ENCODE results near the gene NRXN3. TPM values are rescaled to one million over a fixed set of nuclear protein-coding genes. Genes with fewer than 3 reads are reported as not detected.

Gene NRXN3
- total and polyA plus RNA-seq, 5 donors from 2014 or later = not detected

- H3K4me1 Mint-ChIP-seq = no peaks in the 10 kb centered on the region
- no peaks in the 10 kb centered on the region for H3K36me3 Mint-ChIP-seq
- H3K4me3 ChIP-seq (ENCODE audit: low read depth, low read length) = no peak overlapping the region
- H3K36me3 ChIP-seq (ENCODE audit: control insufficient read depth, insufficient read depth, low read length) = no peaks in the 10 kb centered on the region
- H3K27ac Mint-ChIP-seq = no peak overlapping the region
- ATAC-seq (ENCODE audit: low read depth in 2 of 2) = no peak
- H3K9me3 Mint-ChIP-seq = peaks cover 0 to 5% (median 1%) of the 10 kb centered on the region in 7 donors
- no peaks in the 10 kb centered on the region for H3K4me1 ChIP-seq (ENCODE audit: control insufficient read depth, insufficient read depth, low read length, poor library complexity, severe bottlenecking)
- peaks cover 5% of the 10 kb centered on the region for H3K27me3 Mint-ChIP-seq
- H3K27ac ChIP-seq (ENCODE audit: insufficient read depth, low read length, poor library complexity, severe bottlenecking) = no peak overlapping the region
- H3K9me3 ChIP-seq (ENCODE audit: control insufficient read depth in 2 of 2, low read length in 2 of 2) = no peaks in the 10 kb centered on the region
- no peaks in the 10 kb centered on the region for H3K27me3 ChIP-seq (ENCODE audit: control insufficient read depth, insufficient read depth, low read length)
- DNase-seq = no peak
- no peak overlapping the region for H3K4me3 Mint-ChIP-seq
Measured at GRCh38 chr14:78443834-78444233, 273.7 kb downstream of the NRXN3 start.

GRCh38 chr14:78445275-78445674 is 275.1 kb downstream of the NRXN3 start:
- DNase-seq (no peak), ATAC-seq (ENCODE audit: low read depth in 2 of 2) (no peak)
- Mint-ChIP-seq H3K4me1 (no peaks in the 10 kb centered on the region), H3K36me3 (no peaks in the 10 kb centered on the region), H3K4me3 (no peak overlapping the region), H3K27me3 (peaks cover 5% of the 10 kb centered on the region), H3K27ac (no peak overlapping the region), H3K9me3 (peaks cover 0 to 5% (median 1%) of the 10 kb centered on the region in 7 donors)
- Histone ChIP-seq H3K27ac (ENCODE audit: insufficient read depth, low read length, poor library complexity, severe bottlenecking) (no peak overlapping the region), H3K36me3 (ENCODE audit: control insufficient read depth, insufficient read depth, low read length) (no peaks in the 10 kb centered on the region), H3K4me3 (ENCODE audit: low read depth, low read length) (no peak overlapping the region), H3K4me1 (ENCODE audit: control insufficient read depth, insufficient read depth, low read length, poor library complexity, severe bottlenecking) (no peaks in the 10 kb centered on the region), H3K9me3 (ENCODE audit: control insufficient read depth in 2 of 2, low read length in 2 of 2) (no peaks in the 10 kb centered on the region), H3K27me3 (ENCODE audit: control insufficient read depth, insufficient read depth, low read length) (no peaks in the 10 kb centered on the region)

DNA sequence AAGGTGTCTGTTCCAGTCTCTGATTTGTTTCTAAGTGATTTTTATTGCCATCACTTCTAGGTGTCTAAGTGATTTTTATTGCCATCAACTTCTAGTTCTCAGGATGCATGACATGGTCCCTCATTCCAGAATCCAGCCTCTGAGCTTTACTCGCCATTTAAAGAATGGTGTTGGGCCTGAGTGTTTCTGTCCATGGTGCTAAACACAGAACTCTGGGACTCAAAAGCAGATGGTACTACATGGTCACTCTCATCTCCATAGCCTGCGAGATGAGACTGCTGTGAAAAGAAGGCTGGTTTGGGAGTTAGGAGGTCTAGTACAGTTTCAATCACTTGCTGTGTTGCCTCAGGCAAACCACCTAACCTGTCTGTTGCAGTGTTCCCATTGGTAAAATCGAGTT is 276.6 kb downstream of the NRXN3 start:
- Histone ChIP-seq H3K27me3 (ENCODE audit: control insufficient read depth, insufficient read depth, low read length) (no peaks in the 10 kb centered on the region), H3K36me3 (ENCODE audit: control insufficient read depth, insufficient read depth, low read length) (no peaks in the 10 kb centered on the region), H3K9me3 (ENCODE audit: control insufficient read depth in 2 of 2, low read length in 2 of 2) (no peaks in the 10 kb centered on the region), H3K27ac (ENCODE audit: insufficient read depth, low read length, poor library complexity, severe bottlenecking) (no peak overlapping the region), H3K4me3 (ENCODE audit: low read depth, low read length) (no peak overlapping the region), H3K4me1 (ENCODE audit: control insufficient read depth, insufficient read depth, low read length, poor library complexity, severe bottlenecking) (no peaks in the 10 kb centered on the region)
- H3K4me3 Mint-ChIP-seq = no peak overlapping the region
- ATAC-seq (ENCODE audit: low read depth in 2 of 2) = no peak
- peaks cover 0 to 5% (median 0%) of the 10 kb centered on the region in 7 donors for H3K9me3 Mint-ChIP-seq
- no peak overlapping the region for H3K27ac Mint-ChIP-seq
- no peak for DNase-seq
- H3K4me1 Mint-ChIP-seq = no peaks in the 10 kb centered on the region
- H3K27me3 Mint-ChIP-seq = peaks cover 5% of the 10 kb centered on the region
- H3K36me3 Mint-ChIP-seq = no peaks in the 10 kb centered on the region

DNA sequence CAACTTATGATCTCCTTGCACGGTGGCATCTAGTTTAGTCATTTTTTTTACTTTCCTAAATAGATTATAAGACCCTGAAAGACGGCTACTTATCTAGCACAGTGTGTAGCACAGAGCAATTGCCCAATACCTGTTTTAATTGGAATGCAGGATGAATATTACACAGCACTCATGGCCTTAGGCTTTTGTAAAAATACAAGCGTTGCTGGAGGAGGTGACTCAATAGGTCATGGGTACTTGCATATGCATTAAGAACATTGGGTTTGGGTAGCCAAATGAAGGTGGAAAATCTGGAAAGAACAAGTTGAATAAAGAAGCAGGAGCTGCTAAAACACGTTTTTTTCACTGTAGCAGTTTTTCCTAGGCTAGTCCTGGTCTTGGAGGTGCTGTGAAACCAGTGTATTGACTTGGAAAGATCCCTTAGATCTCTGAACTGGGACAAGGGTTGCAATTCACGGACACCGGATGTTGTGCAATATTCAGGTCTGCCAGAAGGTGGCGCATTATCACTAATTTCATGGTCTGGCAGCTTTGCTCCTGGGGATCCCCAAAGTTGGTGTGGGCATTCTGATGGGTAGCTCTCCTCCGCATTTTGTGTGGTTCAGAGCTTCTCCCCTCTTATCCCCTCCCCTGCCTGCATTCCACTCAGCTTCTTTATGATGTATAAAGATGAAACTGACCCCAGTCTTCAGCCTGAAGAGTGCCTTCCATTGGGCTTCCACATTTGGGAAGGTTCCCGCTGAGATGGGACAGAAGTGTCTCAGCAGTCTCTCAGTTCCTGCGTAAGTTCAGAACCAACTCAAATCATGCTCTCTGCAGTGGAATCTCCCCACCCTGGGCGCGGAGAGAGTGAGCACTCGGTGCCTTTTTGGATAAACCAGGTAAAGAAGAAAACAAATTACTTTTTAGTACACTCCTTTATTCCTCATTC is 278.3 kb downstream of the NRXN3 start:
- Mint-ChIP-seq H3K27me3 (peaks cover under 1% of the 10 kb centered on the region), H3K4me1 (no peaks in the 10 kb centered on the region), H3K36me3 (no peaks in the 10 kb centered on the region), H3K27ac (no peak overlapping the region), H3K9me3 (peaks cover 0 to 2% (median 0%) of the 10 kb centered on the region in 7 donors), H3K4me3 (no peak overlapping the region)
- Histone ChIP-seq H3K4me1 (ENCODE audit: control insufficient read depth, insufficient read depth, low read length, poor library complexity, severe bottlenecking) (no peaks in the 10 kb centered on the region), H3K9me3 (ENCODE audit: control insufficient read depth in 2 of 2, low read length in 2 of 2) (no peaks in the 10 kb centered on the region), H3K4me3 (ENCODE audit: low read depth, low read length) (no peak overlapping the region), H3K27ac (ENCODE audit: insufficient read depth, low read length, poor library complexity, severe bottlenecking) (no peak overlapping the region), H3K36me3 (ENCODE audit: control insufficient read depth, insufficient read depth, low read length) (no peaks in the 10 kb centered on the region), H3K27me3 (ENCODE audit: control insufficient read depth, insufficient read depth, low read length) (no peaks in the 10 kb centered on the region)
- ATAC-seq (ENCODE audit: low read depth in 2 of 2) = no peak
- DNase-seq = peak in 1 of 3 donors; percentile 44

DNA sequence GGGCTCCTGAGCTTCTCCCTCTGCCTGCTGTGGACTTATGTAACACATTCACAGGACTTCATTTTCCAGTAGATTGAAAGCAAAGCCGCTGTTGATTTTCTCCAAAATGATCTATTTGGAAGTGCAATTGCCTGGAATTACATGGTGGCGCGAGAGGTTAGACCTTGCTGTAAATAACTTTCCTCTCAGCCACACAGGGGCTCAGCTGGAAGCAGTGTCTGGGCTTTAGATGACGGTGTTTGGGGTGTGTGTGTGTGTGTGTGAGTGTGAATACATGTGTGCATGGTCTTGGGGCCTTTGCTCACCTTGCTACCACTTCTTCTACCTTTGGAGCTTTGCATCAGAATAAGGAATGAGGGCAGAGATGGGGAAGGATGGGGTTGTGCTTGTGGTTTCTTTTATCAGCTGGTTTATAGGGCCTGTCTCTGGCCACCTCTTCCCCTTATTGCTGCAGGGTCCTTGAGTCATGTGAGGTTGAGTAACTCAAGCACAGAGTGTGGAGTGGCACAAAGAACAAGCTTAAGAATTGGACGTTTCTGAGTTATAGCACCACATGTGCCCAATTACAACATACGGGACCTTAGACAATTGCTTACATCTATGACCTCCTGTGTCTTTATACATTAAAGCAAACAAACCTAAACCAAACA is 280.6 kb downstream of the NRXN3 start:
- H3K36me3 ChIP-seq (ENCODE audit: control insufficient read depth, insufficient read depth, low read length) = no peaks in the 10 kb centered on the region
- H3K9me3 ChIP-seq (ENCODE audit: control insufficient read depth in 2 of 2, low read length in 2 of 2) = no peaks in the 10 kb centered on the region
- Mint-ChIP-seq H3K27ac (no peak overlapping the region), H3K4me1 (no peaks in the 10 kb centered on the region), H3K36me3 (no peaks in the 10 kb centered on the region), H3K27me3 (no peaks in the 10 kb centered on the region), H3K9me3 (peaks cover 0 to 1% (median 0%) of the 10 kb centered on the region in 7 donors), H3K4me3 (no peak overlapping the region)
- no peaks in the 10 kb centered on the region for H3K27me3 ChIP-seq (ENCODE audit: control insufficient read depth, insufficient read depth, low read length)
- H3K4me3 ChIP-seq (ENCODE audit: low read depth, low read length) = no peak overlapping the region
- H3K27ac ChIP-seq (ENCODE audit: insufficient read depth, low read length, poor library complexity, severe bottlenecking) = no peak overlapping the region
- DNase-seq = no peak
- ATAC-seq (ENCODE audit: low read depth in 2 of 2) = no peak
- no peaks in the 10 kb centered on the region for H3K4me1 ChIP-seq (ENCODE audit: control insufficient read depth, insufficient read depth, low read length, poor library complexity, severe bottlenecking)

GRCh38 chr14:78451319-78451695 is 281.1 kb downstream of the NRXN3 start:
- H3K36me3 Mint-ChIP-seq = no peaks in the 10 kb centered on the region
- no peak overlapping the region for H3K27ac Mint-ChIP-seq
- ATAC-seq (ENCODE audit: low read depth in 2 of 2) (no peak), DNase-seq (no peak)
- H3K9me3 ChIP-seq (ENCODE audit: control insufficient read depth in 2 of 2, low read length in 2 of 2) = no peaks in the 10 kb centered on the region
- no peaks in the 10 kb centered on the region for H3K4me1 Mint-ChIP-seq
- H3K4me3 Mint-ChIP-seq = no peak overlapping the region
- H3K27ac ChIP-seq (ENCODE audit: insufficient read depth, low read length, poor library complexity, severe bottlenecking) = no peak overlapping the region
- no peaks in the 10 kb centered on the region for H3K27me3 Mint-ChIP-seq
- peaks cover 0 to 1% (median 0%) of the 10 kb centered on the region in 7 donors for H3K9me3 Mint-ChIP-seq
- no peaks in the 10 kb centered on the region for H3K4me1 ChIP-seq (ENCODE audit: control insufficient read depth, insufficient read depth, low read length, poor library complexity, severe bottlenecking)
- H3K4me3 ChIP-seq (ENCODE audit: low read depth, low read length) = no peak overlapping the region
- no peaks in the 10 kb centered on the region for H3K27me3 ChIP-seq (ENCODE audit: control insufficient read depth, insufficient read depth, low read length)
- H3K36me3 ChIP-seq (ENCODE audit: control insufficient read depth, insufficient read depth, low read length) = no peaks in the 10 kb centered on the region

- DNase-seq = no peak
- Histone ChIP-seq H3K27ac (ENCODE audit: insufficient read depth, low read length, poor library complexity, severe bottlenecking) (no peak overlapping the region), H3K9me3 (ENCODE audit: control insufficient read depth in 2 of 2, low read length in 2 of 2) (no peaks in the 10 kb centered on the region), H3K4me3 (ENCODE audit: low read depth, low read length) (no peak overlapping the region), H3K36me3 (ENCODE audit: control insufficient read depth, insufficient read depth, low read length) (no peaks in the 10 kb centered on the region), H3K4me1 (ENCODE audit: control insufficient read depth, insufficient read depth, low read length, poor library complexity, severe bottlenecking) (no peaks in the 10 kb centered on the region), H3K27me3 (ENCODE audit: control insufficient read depth, insufficient read depth, low read length) (no peaks in the 10 kb centered on the region)
- no peak for ATAC-seq (ENCODE audit: low read depth in 2 of 2)
- Mint-ChIP-seq H3K9me3 (peaks cover 0 to 3% (median 0%) of the 10 kb centered on the region in 7 donors), H3K4me3 (no peak overlapping the region), H3K27me3 (no peaks in the 10 kb centered on the region), H3K4me1 (no peaks in the 10 kb centered on the region), H3K36me3 (no peaks in the 10 kb centered on the region), H3K27ac (no peak overlapping the region)
Measured at GRCh38 chr14:78455896-78456435, 285.8 kb downstream of the NRXN3 start.

Data from CD4-positive, CD25-positive, alpha-beta regulatory T cell (primary cell).